GM12874 (cell line): ENCODE measurements around the gene PDE9A.

Experiments
- CTCF ChIP-seq: IDR thresholded peaks from 2 replicates; pipeline ENCODE4 v1.5.1; 2011; ENCODE audit warnings: low read depth, mild to moderate bottlenecking, control low read depth, low read length, moderate library complexity; ENCODE audit not compliant: insufficient read depth

PDE9A gene

GRCh38 chr21:42781150-42781970, 127.9 kb downstream of the PDE9A start:
- TF ChIP-seq CTCF, result no peak

GRCh38 chr21:42781971-42782722, 128.7 kb downstream of the PDE9A start:
- TF ChIP-seq CTCF, result no peak

- TF ChIP-seq CTCF, result no peak
These were observed 129.4 kb downstream of the PDE9A start for GRCh38 chr21:42782723-42783242.

- TF ChIP-seq CTCF, result no peak
These were observed 130.9 kb downstream of the PDE9A start for GRCh38 chr21:42784276-42784675.

- no peak for TF ChIP-seq CTCF
These were observed 131.6 kb downstream of the PDE9A start for GRCh38 chr21:42784896-42785451.

- TF ChIP-seq CTCF, result no peak
These were observed 132.4 kb downstream of the PDE9A start for GRCh38 chr21:42785666-42786427.
